Suprapubic skin (tissue), 4 donors: ENCODE data around the gene SLC2A8.

ENCODE experiments used
- CTCF ChIP-seq, 2 donors: fragments of 200-600 bp in 1 of 2; fragments of 450-650 bp in 1 of 2; sonication (generic) in 1 of 2; IDR thresholded peaks; one replicate each; pipeline ENCODE4 v1.5.1; 2016 to 2019; ENCODE audit warnings: antibody characterized with exemption in 2 of 2, mild to moderate bottlenecking in 1 of 2, moderate library complexity in 1 of 2
- EP300 ChIP-seq: sonication (generic); formaldehyde crosslinking; IDR thresholded peaks from one replicate; pipeline ENCODE4 v1.6.1; 2017; ENCODE audit warnings: antibody characterized with exemption
- POLR2A ChIP-seq, 2 donors: fragments of 450-650 bp; IDR thresholded peaks; one replicate each; pipeline ENCODE4 v1.6.1; 2017; ENCODE audit warnings: antibody characterized with exemption in 2 of 2, mild to moderate bottlenecking in 2 of 2, moderate library complexity in 2 of 2
- POLR2AphosphoS5 ChIP-seq, 3 donors: sonication (generic); formaldehyde crosslinking; IDR thresholded peaks; one replicate each; pipeline ENCODE4 v1.6.1; 2017; ENCODE audit warnings: antibody characterized with exemption in 3 of 3

GRCh38 chr9:127405344-127406125, 8.6 kb downstream of the SLC2A8 start:
- TF ChIP-seq POLR2AphosphoS5 (IDR thresholded peaks at IDR 0.05): no peak
- no peak for TF ChIP-seq CTCF (IDR thresholded peaks at IDR 0.05)
- TF ChIP-seq POLR2A (IDR thresholded peaks at IDR 0.05): no peak
- no peak for TF ChIP-seq EP300
